Measurements from ENCODE around the gene YAF2.

YAF2 gene

DNA sequence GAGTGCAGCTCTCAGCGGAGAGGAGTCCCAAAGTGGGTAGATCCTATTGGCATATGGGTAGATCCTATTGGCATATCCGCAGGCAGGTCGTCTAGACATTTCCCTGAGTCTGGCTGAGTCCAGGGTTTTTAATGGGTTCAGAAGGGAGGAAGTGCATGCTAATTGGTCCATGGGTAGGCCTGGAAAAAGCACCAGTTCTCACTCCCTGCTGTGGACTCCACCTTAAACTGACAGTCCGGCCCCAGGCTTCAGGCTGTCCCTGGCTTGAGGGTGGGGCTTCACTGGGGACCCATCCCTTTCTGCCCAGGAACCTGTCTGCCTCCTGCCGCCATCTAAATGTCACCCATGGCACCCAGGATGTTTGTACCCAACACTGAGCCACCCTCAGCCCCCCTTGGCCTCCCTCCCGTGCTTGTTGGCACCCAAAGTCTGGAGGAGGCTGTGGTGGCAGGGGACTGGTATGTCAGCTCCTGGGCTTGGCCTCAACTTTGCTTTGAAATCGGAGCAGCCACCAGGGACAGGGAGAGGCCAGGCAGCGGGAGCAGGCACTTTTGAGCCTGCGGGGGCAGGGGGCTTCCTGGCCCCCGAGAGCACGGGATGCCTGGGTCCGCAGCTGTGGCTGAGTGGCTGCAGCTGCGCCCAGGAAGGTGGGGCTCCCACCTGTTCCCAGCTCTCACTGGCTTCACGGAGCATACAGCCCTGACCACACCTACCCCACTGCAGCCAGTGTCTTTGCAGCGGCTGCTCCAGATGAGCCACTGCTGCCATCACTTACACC, 29.6 kb upstream of the YAF2 start:
- TF ChIP-seq ZFX (IDR thresholded peaks at IDR 0.05): no peak
- TF ChIP-seq, protein P1, sequence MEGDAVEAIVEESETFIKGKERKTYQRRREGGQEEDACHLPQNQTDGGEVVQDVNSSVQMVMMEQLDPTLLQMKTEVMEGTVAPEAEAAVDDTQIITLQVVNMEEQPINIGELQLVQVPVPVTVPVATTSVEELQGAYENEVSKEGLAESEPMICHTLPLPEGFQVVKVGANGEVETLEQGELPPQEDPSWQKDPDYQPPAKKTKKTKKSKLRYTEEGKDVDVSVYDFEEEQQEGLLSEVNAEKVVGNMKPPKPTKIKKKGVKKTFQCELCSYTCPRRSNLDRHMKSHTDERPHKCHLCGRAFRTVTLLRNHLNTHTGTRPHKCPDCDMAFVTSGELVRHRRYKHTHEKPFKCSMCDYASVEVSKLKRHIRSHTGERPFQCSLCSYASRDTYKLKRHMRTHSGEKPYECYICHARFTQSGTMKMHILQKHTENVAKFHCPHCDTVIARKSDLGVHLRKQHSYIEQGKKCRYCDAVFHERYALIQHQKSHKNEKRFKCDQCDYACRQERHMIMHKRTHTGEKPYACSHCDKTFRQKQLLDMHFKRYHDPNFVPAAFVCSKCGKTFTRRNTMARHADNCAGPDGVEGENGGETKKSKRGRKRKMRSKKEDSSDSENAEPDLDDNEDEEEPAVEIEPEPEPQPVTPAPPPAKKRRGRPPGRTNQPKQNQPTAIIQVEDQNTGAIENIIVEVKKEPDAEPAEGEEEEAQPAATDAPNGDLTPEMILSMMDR (conservative IDR thresholded peaks at IDR 0.05): no peak

DNA sequence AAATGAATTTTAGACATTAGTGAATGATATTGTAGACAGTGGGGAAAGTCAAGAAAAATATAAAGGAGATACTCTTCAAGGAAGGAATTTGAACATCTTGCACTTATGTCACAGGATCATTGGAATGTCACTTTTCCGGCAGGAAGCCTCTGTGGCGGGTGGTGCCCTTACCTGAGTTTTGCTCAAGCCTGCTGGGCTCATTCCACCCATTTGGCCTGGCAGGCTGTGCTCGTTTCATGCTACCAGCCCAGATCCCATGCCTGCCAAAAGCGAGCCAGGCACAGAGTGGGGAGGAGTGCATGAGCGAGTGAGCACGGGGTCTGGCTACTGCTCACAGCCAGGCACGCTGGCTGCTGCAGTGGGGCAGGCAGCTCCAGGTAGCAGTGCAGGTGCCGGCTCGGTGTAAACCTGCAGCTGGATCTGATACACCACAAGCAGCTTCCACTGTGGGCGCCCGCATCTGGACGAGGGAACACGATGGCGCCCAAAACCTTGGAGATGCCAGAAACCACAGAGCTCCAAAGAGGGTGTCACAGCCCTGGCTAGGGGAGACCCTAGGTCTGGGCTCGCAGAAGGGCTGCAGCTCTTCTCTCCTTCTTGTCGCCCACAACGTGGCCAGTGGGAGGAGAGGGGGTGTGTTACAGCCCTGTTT, 28.7 kb upstream of the YAF2 start:
- no peak for TF ChIP-seq ZFX (IDR thresholded peaks at IDR 0.05)
- TF ChIP-seq, protein P1 (conservative IDR thresholded peaks at IDR 0.05): no peak
- H3K27ac ChIP-seq: no peak overlapping the region

More for the DNA sequence above, 29.6 kb upstream of the YAF2 start:
- no peak overlapping the region for H3K27ac ChIP-seq

GRCh38 chr12:42262271-42262670, 24.2 kb upstream of the YAF2 start:
- H3K27ac ChIP-seq: no peak overlapping the region
- no peak for TF ChIP-seq ZFX (IDR thresholded peaks at IDR 0.05)
- TF ChIP-seq, protein P1 (conservative IDR thresholded peaks at IDR 0.05): no peak

- no peak overlapping the region for H3K27ac ChIP-seq
- TF ChIP-seq, protein P1 (conservative IDR thresholded peaks at IDR 0.05): no peak
- TF ChIP-seq ZFX (IDR thresholded peaks at IDR 0.05): no peak
These were observed 23.7 kb upstream of the YAF2 start for GRCh38 chr12:42261708-42262107.

DNA sequence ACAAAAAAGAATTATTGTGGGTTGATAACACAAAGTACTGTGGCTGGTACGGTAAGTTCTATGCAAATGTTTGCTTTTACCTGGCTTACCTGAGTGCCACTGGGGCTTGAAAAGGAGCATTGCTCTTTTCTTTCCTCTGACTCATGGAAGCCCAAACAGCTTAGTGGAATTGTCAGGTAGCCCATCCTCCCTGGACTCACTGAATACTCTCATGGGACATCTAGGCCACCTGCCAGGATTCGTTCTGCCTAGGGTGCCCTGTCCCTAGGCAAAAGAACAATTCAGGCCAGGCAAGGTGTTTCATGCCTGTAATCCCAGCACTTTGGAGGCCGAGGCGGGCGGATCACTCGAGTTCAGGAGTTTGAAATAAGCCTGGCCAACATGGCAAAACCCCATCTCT, 22.5 kb upstream of the YAF2 start:
- H3K27ac ChIP-seq: peak overlapping the region; percentile 40
- no peak for TF ChIP-seq ZFX (IDR thresholded peaks at IDR 0.05)
- TF ChIP-seq, protein P1 (conservative IDR thresholded peaks at IDR 0.05): no peak

GRCh38 chr12:42259699-42260098, 21.7 kb upstream of the YAF2 start:
- TF ChIP-seq, protein P1 (conservative IDR thresholded peaks at IDR 0.05): no peak
- TF ChIP-seq ZFX (IDR thresholded peaks at IDR 0.05): no peak
- peak overlapping the region; percentile 40; the same call in 1 of the 2 replicates for H3K27ac ChIP-seq

DNA sequence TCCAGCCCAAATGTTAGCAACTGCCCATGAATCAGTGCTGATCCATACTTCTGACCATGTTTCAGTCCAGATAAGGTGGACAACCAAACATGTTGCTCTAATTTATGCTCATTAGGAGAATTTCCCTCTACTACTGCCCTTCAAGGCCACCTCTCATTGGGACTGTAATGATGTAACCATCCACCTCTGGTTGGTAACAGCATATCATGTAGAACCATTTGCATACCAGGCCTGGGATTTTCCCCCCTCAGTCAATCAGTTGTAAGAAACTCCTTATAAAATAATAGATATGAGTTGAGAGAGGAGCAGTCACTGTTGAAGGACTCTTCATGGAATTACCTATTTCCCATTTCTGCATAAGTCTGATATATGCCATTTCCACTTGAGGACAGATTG, 17.8 kb upstream of the YAF2 start:
- H3K27ac ChIP-seq: no peak overlapping the region
- TF ChIP-seq, protein P1 (conservative IDR thresholded peaks at IDR 0.05): no peak
- TF ChIP-seq ZFX (IDR thresholded peaks at IDR 0.05): no peak
